Hematopoietic multipotent progenitor cell treated with erythropoietin and hydrocortisone succinate and interleukin-3 and kit ligand, for 17 days (in vitro differentiated cells): ENCODE results near the gene SUN2.

ENCODE experiments used
- DNase-seq: peaks from one replicate; pipeline ENCODE4 v3.0.0-alpha.2; 2015; ENCODE audit warnings: low spot score

SUN2 gene

DNA sequence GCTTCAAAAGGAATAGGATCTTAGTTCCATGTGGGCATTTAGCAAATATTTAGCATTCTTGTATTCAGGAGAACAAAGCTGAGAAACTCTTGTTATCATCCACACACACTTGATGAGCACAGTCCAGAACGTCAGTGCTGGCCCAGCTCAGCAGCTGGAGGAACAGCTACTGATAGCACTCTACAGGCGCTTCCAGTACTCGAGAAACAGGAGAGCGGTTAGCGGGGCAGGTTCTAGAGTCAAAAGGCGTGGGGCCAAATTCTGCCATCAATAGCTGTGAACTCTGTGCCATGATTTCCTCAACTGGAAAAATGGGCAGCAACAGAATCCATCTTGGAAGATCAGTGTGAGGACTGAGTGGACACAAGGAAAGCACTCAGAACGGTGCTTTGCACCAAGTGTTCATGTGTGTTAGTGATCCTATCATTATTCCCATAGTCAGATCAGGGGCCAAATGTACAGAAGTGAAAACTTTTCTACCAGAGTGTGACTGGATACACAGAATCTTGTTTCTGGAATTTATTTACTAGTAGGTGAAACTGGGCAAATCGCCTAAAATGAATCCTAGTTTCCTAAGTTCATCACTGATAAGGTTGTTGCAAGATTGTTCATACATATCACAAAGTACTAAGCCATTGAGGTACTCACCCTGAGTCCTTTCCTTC lies 58.2 kb downstream of the SUN2 start:
- DNase-seq = peak; percentile 66

DNA sequence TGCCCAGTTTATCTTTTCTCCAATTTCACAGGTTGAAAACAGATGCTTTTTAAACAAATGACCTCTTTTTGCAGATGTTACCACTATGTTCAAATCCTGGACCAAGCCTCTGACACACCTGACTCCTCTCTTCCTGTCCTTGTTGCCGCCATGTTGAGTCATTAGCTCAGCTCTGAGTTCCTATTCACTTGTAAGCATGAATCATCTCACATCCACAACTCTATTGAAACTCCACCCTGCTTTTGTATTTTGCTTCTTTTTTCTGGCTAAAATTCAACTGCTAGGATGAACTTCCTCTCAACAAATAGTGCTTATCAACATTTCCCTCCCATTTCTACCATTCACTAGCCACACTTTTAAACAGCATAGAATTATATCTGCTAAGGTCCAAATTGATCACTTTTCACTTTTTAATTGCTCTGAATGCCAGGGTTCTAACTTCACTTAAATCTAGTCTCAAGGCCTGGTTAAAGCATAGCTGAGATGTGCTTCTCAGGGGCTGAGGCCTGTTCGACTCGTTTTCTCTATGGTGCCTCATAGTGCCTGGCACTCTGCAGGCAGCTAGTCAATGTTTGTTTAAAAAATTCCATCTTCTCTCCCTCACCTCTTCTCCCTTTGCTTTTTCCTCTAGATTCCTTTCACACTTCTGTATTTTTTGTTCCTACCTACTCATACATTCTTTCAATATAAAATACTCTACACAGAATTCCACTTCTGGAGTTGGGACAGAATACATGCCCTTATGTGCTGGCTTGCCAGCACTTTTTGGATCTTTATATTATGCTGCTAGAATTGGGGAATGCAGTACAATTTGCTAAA lies 59.0 kb downstream of the SUN2 start:
- peak; percentile 50 for DNase-seq

GRCh38 chr22:38694940-38695339 lies 60.9 kb downstream of the SUN2 start:
- no peak for DNase-seq

- no peak for DNase-seq
These were observed 61.7 kb downstream of the SUN2 start for GRCh38 chr22:38694049-38694448.

DNA sequence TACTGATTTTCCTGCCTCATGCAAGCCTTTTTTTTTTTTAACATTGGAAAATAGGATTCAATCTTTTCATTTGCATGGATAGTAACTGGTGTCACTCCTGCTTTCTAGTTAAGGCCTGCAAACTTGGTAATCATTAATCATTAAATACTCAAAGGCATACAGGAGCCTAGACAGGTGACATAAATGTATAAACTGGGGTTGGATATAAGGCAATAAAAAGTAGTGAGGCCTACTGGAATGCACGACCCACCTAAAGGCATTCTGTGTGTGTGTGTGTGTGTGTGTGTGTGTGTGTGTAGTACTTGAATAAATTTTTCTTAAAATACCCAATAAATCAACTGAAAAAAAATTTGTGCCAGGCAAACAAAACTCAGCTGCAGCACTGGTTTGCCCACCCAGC lies 66.1 kb downstream of the SUN2 start:
- DNase-seq = no peak

- no peak for DNase-seq
These were observed 70.0 kb downstream of the SUN2 start for GRCh38 chr22:38685761-38686160.

DNA sequence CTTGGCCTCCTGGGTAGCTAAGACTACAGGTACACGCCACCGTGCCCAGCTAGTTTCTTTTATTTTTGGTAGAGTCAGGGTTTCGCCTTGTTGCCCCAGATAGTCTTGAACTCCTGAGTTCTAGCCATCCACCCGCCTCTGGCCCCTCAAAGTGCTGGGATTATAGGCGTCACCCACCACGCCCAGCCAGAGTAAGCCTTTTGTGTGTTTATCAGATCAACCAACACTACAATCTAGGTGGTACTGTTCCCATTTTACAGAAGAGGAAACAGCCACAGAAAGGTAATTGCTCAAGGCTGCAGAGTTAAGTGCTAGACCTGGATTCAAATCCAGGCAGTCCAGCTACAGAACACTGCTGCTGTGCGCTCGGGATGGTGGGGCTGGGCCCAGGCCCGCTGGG lies 70.9 kb downstream of the SUN2 start:
- no peak for DNase-seq
